Skeletal muscle cell (primary cell): ENCODE results near the gene NR1D1.

ENCODE experiments used
- DNase-seq: peaks from one replicate; pipeline ENCODE4 v3.0.0-alpha.2; 2010; ENCODE audit warnings: low read depth
- H3K4me3 ChIP-seq: 2 replicates; pipeline ENCODE4 v1.5.1; 2011; ENCODE audit warnings: low read depth, mild to moderate bottlenecking, control low read depth, low read length, moderate library complexity

NR1D1 gene

DNA sequence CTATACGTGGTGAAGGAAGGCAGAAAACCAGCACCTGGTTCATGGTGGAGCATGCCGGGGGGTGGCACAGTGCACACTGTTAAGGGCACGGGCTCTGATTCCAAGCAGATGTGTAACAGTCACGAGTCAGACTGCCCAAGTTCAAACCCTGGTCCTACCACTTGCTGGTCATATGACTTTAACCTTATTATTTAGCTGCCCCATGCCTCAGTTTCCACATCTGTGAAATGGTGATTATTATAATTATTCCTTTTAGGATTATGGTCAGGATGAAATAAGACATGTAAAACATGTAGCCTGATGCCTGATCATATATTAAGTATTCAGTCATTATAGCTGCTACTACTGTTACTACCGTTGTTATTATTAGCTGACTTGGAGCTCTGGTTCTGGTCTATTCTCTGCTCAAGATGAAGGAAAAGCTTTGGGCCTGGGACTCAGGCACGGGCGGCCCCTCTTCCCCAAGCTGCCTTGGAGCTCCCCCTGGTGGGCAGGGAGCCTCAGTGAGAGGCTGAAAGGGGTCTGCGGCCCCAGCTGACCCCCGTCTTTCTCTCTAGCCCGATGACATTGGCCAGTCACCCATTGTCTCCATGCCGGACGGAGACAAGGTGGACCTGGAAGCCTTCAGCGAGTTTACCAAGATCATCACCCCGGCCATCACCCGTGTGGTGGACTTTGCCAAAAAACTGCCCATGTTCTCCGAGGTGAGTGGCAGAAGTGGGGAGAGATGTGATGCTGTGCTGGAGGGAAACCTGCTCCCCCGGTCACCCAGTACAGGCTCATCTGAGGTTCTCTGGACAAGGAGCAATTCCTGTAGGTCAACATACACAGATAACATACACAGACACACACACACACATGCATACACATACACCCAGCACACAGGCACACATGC, 14.0 kb downstream of the NR1D1 start:
- H3K4me3 ChIP-seq, result no peak overlapping the region
- no peak for DNase-seq

DNA sequence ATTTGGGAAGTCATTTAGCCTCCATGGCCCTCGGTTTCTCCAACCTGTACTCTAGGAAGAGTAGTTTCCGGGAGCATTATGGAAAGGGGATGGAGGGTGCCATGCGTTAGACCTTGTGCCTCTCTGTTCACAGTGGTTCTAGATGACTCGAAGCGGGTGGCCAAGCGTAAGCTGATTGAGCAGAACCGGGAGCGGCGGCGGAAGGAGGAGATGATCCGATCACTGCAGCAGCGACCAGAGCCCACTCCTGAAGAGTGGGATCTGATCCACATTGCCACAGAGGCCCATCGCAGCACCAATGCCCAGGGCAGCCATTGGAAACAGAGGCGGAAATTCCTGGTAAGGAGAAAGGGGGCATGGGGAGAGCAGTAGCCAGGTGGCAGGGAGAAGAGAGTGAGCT, 15.9 kb downstream of the NR1D1 start:
- no peak overlapping the region for H3K4me3 ChIP-seq
- DNase-seq, result no peak

- H3K4me3 ChIP-seq, result no peak overlapping the region
- no peak for DNase-seq
Measured at GRCh38 chr17:40079545-40079944, 20.8 kb downstream of the NR1D1 start.

GRCh38 chr17:40076591-40076990, 23.8 kb downstream of the NR1D1 start:
- DNase-seq, result no peak
- no peak overlapping the region for H3K4me3 ChIP-seq

GRCh38 chr17:40075942-40076498, 24.4 kb downstream of the NR1D1 start:
- no peak overlapping the region for H3K4me3 ChIP-seq
- no peak for DNase-seq

DNA sequence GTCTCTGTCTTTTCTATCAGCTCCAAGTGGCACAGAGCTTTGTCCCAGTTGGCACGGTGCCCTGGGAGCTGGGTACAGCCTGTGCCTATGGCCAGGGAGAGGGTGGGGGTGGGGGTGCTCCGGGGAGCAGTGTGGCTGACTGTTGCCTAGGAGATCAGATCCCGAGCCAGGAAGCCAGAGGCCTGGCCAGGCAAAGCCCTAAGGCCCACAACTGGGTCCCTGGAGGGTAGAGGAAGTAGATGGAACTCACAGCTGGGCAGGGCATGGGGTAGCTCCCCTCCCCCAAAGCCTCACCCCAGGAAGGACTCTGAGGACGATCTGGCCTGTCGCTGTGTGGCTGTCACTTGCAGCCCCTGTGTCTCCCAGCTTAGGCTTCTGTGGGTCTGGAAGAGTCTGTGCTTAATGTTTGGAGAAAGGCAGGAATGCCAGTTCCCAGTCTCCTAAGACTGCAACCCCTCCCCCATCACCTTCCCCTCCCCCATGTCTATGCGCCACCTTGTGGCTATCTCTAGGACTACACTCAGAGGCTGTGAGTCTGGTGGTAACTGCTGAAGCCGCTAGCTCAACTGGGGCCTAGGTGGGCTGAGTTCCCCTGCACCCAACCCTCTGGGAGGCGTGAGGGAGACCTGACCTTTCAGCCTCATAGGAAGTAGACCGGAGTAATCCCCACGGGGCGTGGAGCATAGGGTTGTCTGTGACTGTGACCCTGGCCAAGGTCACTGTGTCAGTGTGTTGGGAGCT, 25.0 kb downstream of the NR1D1 start:
- H3K4me3 ChIP-seq, result no peak overlapping the region
- no peak for DNase-seq

DNA sequence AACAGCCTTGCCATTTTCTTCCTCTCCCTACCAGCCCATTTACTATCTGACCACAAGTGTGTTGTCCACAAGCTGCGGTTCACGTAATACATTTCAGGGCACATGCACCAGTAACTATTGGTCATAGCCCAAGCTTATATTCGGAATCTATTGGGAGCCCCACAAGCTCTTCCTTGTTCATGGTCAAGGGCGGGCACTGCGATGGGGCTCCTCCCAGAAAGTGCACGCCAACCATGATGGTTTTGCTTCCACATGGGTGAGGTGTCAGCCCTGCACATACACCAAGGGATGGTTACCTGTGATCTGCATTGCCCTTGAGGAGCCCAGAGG, 25.6 kb downstream of the NR1D1 start:
- DNase-seq, result no peak
- H3K4me3 ChIP-seq, result no peak overlapping the region

DNA sequence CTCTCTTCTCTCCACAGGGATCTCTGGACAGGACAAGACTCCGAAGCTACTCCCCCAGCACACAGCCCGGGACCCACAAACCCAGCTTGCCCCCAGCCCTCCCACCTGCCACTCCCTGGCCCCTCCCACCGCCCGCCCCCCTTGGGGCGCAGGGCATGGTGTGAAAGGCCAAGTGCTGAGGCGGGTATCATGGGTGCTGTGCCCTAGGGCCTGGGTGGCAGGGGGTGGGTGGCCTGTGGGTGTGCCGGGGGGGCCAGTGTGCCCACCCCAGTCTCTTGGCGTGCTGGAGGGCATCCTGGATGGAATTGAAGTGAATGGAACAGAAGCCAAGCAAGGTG, 26.2 kb downstream of the NR1D1 start:
- H3K4me3 ChIP-seq, result no peak overlapping the region
- DNase-seq, result no peak

DNA sequence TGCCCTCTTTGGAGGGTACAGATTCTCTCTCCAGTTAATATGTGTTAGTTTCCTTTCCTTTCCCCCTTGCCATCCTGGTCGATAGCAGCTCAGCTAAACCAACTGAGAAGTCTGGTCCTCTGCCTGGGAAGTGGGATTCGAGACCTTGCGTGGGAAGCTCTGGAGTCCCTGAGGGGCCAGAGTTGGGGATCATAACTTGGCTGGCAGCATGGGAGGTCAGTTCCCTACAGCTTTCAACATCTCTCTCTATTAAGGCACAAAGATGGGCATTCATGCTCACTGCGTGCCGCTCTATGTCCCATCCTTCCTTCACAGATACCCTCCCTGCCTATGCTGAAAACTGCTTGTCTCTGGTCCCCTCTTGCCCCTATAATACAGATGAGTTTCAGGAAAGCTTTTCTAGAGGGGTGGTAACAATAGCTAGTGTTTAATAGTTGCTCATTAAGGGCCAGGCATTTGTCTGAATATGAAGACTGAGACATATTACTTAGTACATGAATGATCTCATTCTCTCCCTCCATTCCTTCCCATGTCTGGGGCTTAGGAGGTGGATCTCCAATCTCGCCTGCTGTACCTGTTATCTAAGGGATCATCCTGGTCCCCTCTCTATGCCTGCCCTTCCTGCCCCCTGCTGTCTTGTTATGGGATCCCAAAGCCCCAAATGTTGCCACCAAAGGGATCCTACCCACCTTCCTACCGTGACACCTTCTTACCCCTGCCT, 26.8 kb downstream of the NR1D1 start:
- DNase-seq, result no peak
- H3K4me3 ChIP-seq, result no peak overlapping the region

- H3K4me3 ChIP-seq, result no peak overlapping the region
- DNase-seq, result no peak
Measured at GRCh38 chr17:40072735-40073346, 27.5 kb downstream of the NR1D1 start.

DNA sequence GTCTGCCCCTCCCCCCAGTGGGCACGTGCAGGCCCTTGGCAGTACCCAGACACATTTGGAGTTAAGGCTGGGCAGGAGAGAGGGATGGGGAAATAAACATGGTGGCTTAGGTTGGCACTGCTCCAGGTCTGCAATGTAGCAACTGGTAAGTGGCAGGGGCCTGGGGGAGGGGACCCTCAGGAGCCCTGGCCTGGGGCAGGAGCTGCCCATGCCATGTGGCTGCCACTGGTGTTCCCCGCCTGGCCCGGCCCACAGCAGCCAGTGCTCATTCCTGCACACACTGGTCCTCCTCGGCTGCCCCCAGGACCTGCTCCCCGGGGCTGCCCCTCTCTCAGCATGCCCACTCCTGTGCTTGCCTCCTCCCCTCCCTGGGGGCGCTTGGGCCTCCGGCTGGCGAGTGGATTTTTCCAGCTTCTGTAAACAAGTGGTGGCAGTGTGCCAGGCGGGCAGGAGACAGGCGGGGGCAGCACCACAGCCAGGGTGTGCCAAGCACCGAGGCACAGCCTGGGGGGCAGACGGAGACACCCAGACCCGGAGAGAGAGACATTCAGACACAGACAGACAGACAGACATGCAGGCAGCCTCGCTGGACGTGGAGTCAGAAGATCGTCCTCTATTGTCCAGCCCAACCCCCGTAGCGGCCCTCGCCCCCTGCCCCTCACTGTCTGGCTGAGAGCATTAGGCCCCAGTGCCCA, 28.2 kb downstream of the NR1D1 start:
- DNase-seq, result no peak
- H3K4me3 ChIP-seq, result no peak overlapping the region

GRCh38 chr17:40071313-40072039, 28.9 kb downstream of the NR1D1 start:
- DNase-seq, result no peak
- no peak overlapping the region for H3K4me3 ChIP-seq

DNA sequence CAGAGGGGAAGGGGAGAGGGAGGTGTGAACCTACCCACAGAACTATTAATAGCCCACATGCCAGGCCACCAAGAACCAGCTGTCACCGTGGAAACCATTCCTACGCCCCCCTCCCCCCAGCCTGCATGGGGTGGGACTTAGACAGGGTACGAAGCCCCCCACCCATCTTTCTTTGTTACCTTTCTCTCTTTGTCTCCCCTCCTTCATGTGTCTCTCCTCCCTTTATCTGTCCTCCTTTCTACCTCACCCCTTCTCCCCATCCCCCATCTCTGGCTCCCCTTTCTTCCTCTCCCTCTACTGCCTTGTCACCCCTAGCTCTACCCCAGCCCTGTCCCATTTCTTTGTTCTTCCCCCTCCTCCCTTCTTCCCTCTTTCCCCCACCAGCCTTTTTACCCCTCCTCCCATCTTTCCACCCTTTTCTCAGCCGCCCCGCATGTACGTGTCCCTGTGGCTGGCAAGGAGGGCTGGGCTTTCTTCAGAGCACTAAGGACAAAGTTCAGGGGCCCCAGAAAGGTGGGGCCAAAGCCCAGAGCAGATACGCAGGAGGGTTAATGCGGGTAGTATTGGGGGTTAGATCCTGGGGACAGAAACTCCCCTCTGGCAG, 29.6 kb downstream of the NR1D1 start:
- no peak overlapping the region for H3K4me3 ChIP-seq
- no peak for DNase-seq

- no peak for DNase-seq
- H3K4me3 ChIP-seq, result no peak overlapping the region
Measured at GRCh38 chr17:40069751-40070708, 30.4 kb downstream of the NR1D1 start.

- H3K4me3 ChIP-seq, result peak overlapping the region; percentile 2
- peak; percentile 68 for DNase-seq
Measured at GRCh38 chr17:40068917-40069750, 31.3 kb downstream of the NR1D1 start.

GRCh38 chr17:40068584-40068916, 31.8 kb downstream of the NR1D1 start:
- DNase-seq, result no peak
- H3K4me3 ChIP-seq, result peak overlapping the region; percentile 2
